Renal cortical epithelial cell (primary cell): ENCODE measurements around the gene SYT15. TPM values are rescaled to one million over a fixed set of nuclear protein-coding genes. Genes with fewer than 3 reads are reported as not detected.
A peak's percentile ranks its signal among the peaks of the same experiment; 100 is the strongest.
"Not testable (repeated sequence)": the region's sequence is repeated elsewhere in the genome, so short reads cannot be mapped to it uniquely, and the experiment has no call there.

Source experiments
- DNase-seq: peaks from one replicate; pipeline ENCODE4 v3.0.0-alpha.2; 2011; ENCODE audit warnings: low read depth
- total RNA-seq: library from RNA; depleted of rRNA; stranded (reverse); fragments of >200 nt; gene quantifications from 2 replicates; pipeline ENCODE4 v1.2.3, GENCODE V29; 2014

The SYT15 gene
- total RNA-seq, 1 donor from 2014 or later: 1.0 TPM

GRCh38 chr10:46556515-46557318 lies 22.2 kb upstream of the SYT15 start, which contains the start of gene GPRIN2:
Gene GPRIN2 (minus strand): TSS chr10:46556658. CDS start chr10:46550736, 5,922 bp downstream.
- DNase-seq: no peak

GRCh38 chr10:46557319-46558121 lies 21.4 kb upstream of the SYT15 start:
- no peak for DNase-seq

GRCh38 chr10:46558122-46558391 lies 20.9 kb upstream of the SYT15 start:
- no peak for DNase-seq

GRCh38 chr10:46558392-46559185 lies 20.3 kb upstream of the SYT15 start:
- DNase-seq: no peak

- DNase-seq: no peak
These were observed 19.7 kb upstream of the SYT15 start for GRCh38 chr10:46559231-46559671.

- DNase-seq: no peak
These were observed 18.5 kb upstream of the SYT15 start for GRCh38 chr10:46560381-46560780.

- DNase-seq: no peak
These were observed 18.0 kb upstream of the SYT15 start for GRCh38 chr10:46560952-46561351.

GRCh38 chr10:46565591-46566332 lies 13.2 kb upstream of the SYT15 start:
- peak; percentile 67 for DNase-seq

- DNase-seq: not testable (repeated sequence)
These were observed 11.8 kb upstream of the SYT15 start for GRCh38 chr10:46567151-46567550.

- not testable (repeated sequence) for DNase-seq
These were observed 8.3 kb upstream of the SYT15 start for GRCh38 chr10:46570655-46571054.

- DNase-seq: not testable (repeated sequence)
These were observed 6.2 kb upstream of the SYT15 start for GRCh38 chr10:46572765-46573164.

GRCh38 chr10:46573314-46573713 lies 5.6 kb upstream of the SYT15 start:
- not testable (repeated sequence) for DNase-seq

GRCh38 chr10:46573884-46574283 lies 5.0 kb upstream of the SYT15 start:
- DNase-seq: not testable (repeated sequence)

GRCh38 chr10:46577624-46578473 lies 1.1 kb upstream of the SYT15 start:
- DNase-seq: not testable (repeated sequence)

GRCh38 chr10:46579378-46579777 lies 450 bp downstream of the SYT15 start:
- not testable (repeated sequence) for DNase-seq

- not testable (repeated sequence) for DNase-seq
These were observed 3.1 kb downstream of the SYT15 start for GRCh38 chr10:46581997-46582396.

- not testable (repeated sequence) for DNase-seq
These were observed 3.6 kb downstream of the SYT15 start for GRCh38 chr10:46582568-46582967.

GRCh38 chr10:46584196-46584595 lies 5.3 kb downstream of the SYT15 start:
- DNase-seq: not testable (repeated sequence)

GRCh38 chr10:46585246-46585645 lies 6.3 kb downstream of the SYT15 start:
- not testable (repeated sequence) for DNase-seq

- DNase-seq: not testable (repeated sequence)
These were observed 8.6 kb downstream of the SYT15 start for GRCh38 chr10:46587546-46587945.
